VCaP (cell line): ENCODE data around the gene NUP210L.
"Not testable (repeated sequence)": the region's sequence is repeated elsewhere in the genome, so short reads cannot be mapped to it uniquely, and the experiment has no call there.

Source experiments
- H3K27ac ChIP-seq: fragments of 450-650 bp; 2 replicates; pipeline ENCODE4 v1.5.1; 2017
- TF ChIP-seq, protein P1 (sequence below): fragments of 450-650 bp; conservative IDR thresholded peaks from 2 replicates; pipeline ENCODE4 v1.5.1; 2017; ENCODE audit warnings: mild to moderate bottlenecking, moderate library complexity

NUP210L gene

DNA sequence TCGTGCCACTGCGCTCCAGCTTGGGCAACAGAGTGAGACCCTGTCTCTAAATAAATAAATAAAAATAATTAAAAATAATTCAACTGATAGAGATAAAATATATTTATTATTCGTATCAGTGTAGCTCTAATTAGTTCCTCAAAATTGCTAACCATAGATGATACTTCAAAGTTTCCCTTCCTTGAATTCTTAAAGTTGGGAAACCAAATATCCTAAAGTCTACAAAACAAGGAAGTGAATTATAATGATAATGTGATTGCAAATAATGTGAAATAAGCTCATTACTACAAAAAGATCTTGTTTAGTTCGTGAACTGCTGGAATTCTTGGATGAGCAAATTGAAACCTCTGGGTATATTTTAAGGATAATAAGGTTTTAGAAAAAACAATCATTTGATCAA lies 60.5 kb downstream of the NUP210L start:
- no peak overlapping the region for H3K27ac ChIP-seq
- TF ChIP-seq, protein P1, sequence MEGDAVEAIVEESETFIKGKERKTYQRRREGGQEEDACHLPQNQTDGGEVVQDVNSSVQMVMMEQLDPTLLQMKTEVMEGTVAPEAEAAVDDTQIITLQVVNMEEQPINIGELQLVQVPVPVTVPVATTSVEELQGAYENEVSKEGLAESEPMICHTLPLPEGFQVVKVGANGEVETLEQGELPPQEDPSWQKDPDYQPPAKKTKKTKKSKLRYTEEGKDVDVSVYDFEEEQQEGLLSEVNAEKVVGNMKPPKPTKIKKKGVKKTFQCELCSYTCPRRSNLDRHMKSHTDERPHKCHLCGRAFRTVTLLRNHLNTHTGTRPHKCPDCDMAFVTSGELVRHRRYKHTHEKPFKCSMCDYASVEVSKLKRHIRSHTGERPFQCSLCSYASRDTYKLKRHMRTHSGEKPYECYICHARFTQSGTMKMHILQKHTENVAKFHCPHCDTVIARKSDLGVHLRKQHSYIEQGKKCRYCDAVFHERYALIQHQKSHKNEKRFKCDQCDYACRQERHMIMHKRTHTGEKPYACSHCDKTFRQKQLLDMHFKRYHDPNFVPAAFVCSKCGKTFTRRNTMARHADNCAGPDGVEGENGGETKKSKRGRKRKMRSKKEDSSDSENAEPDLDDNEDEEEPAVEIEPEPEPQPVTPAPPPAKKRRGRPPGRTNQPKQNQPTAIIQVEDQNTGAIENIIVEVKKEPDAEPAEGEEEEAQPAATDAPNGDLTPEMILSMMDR, result no peak

DNA sequence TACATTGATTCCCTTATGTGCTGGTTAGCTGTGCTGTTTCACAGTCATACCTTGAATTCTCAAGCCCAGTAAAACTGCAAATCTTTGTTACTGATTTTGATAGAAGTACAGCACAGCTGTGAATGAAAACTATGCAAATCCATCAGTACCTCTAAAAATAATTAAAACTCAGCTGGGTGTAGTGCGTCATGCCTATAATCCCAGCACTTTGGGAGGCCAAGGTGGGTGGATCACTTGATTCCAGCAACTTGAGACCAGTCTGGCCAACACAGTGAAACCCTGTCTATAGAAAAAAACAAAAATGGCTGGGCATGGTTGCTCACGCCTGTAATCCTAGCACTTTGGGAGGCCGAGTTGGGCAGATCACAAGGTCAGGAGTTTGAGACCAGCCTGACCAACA lies 61.2 kb downstream of the NUP210L start:
- H3K27ac ChIP-seq, result no peak overlapping the region
- TF ChIP-seq, protein P1, result no peak

DNA sequence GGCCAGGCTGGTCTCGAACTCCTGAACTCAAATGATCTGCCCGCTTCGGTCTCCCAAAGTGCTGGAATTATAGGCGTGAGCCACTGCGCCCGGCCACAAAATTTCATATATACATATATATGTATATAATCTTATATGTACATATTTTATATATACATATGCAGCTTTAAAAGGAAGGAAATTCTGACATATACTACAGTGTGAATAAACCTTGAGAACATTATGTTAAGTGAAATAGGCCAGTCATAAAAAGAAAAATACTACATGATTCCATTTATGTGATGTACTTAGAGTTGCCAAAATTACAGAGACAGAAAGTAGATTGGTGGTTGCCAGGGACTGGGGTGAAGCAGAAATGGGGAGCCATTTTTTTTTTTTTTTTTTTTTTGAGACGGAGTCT lies 63.2 kb downstream of the NUP210L start:
- no peak overlapping the region for H3K27ac ChIP-seq
- TF ChIP-seq, protein P1, result no peak

DNA sequence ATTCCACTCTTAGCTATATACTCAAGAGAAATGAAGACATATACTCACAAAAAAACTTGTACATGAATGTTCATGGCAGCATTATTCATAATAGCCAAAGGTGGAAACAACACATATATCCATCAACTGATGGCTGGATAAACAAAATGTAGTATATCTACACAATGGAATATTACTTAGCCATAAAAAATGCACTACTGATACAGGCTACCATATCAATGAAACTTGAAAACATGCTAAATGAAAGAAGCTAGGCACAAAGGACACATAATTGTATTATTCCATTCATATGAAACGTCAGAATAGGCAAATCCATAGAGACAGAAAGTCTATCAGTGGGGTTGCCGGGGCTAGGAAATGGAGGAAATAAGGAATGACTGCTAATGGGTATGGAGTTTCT lies 67.3 kb downstream of the NUP210L start:
- TF ChIP-seq, protein P1, result no peak
- no peak overlapping the region for H3K27ac ChIP-seq

DNA sequence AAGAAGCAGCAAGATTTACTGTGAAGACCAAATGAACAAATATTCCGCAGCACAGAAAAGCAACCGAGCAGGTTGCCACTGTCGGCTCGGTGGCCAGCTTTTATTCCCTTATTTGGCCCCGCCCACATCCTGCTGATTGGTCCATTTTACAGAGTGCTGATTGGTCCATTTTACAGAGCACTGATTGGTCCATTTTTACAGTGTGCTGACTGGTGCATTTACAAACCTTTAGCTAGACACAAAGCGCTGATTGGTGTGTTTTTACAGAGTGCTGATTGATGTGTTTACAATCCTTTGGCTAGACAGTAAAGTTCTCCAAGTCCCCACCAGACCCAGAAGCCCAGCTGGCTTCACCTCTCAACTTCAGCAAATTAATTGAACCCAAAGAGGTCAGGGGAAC lies 71.8 kb downstream of the NUP210L start:
- not testable (repeated sequence) for H3K27ac ChIP-seq

DNA sequence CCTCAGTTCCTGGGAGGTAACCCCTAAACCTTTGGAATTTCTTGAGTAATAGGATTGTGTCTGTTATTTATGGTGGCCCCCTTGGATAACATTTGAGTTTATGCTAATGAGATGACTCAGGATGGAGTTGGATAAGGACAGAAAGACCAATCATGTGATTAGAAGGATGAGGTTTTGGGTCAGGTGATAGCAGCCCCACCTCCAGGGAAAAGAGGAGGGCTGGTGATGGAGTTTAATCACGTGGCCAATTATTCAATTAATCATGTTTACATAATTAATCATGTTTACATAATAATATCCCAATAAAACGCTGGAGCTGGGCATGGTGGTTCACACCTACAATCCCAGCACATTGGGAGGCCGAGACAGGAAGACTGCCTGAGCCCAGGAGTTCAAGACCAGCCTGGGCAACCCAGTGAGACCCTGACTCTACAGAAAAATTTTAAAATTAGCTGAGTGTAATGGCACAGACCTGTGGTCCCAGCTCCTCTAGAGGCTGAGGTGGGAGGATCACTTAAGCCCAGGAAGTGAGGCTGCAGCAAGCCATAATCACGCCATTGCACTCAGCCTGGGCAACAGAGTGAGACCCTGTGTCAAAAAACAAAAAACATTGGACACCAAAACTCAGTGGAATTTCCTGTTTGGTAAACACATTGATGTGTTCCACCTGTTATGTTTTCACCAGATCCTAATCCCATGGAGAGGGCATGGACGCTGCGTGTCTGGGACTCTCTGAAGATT lies 73.3 kb downstream of the NUP210L start:
- TF ChIP-seq, protein P1, result no peak
- no peak overlapping the region for H3K27ac ChIP-seq

DNA sequence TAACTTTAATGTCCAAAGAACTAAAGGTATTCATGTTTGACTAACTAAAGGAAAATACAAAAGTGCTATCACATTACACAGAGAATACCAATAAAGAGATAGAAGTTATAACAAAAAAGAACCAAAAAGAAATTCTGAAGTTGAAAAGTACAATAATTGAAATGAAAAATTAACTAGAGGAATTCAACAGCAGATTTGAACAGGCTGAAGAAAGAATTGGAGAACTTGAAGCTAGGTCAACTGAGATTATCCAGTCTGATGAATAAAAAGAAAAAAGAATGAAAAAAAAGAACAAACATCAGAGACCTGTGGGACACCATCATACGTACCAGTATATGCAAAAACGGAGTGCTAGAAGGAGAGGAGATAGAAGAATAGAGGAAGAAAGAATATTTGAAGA lies 78.5 kb downstream of the NUP210L start:
- no peak overlapping the region for H3K27ac ChIP-seq
- TF ChIP-seq, protein P1, result no peak

DNA sequence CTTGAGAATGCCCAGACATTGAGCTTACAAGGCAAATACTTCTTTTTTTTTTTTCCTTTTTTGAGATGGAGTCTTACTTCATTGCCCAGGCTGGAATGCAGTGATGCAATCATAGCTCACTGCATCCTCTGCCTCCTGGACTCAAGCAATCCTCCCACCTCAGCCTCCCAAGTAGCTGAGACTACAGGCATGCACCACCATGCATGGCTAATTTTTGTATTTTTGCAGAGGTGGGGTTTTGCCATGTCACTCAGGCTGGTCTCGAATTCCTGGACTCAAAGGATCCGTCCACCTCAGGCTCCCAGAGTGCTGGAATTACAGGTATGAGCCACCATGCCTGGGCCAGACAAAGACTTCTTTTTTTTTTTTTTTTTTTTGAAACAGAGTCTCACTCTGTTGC lies 79.1 kb downstream of the NUP210L start:
- TF ChIP-seq, protein P1, result no peak
- no peak overlapping the region for H3K27ac ChIP-seq
